ENCODE measurements around the gene ANXA6.
"Not testable (repeated sequence)": the region's sequence is repeated elsewhere in the genome, so short reads cannot be mapped to it uniquely, and the experiment has no call there.

The ANXA6 gene

DNA sequence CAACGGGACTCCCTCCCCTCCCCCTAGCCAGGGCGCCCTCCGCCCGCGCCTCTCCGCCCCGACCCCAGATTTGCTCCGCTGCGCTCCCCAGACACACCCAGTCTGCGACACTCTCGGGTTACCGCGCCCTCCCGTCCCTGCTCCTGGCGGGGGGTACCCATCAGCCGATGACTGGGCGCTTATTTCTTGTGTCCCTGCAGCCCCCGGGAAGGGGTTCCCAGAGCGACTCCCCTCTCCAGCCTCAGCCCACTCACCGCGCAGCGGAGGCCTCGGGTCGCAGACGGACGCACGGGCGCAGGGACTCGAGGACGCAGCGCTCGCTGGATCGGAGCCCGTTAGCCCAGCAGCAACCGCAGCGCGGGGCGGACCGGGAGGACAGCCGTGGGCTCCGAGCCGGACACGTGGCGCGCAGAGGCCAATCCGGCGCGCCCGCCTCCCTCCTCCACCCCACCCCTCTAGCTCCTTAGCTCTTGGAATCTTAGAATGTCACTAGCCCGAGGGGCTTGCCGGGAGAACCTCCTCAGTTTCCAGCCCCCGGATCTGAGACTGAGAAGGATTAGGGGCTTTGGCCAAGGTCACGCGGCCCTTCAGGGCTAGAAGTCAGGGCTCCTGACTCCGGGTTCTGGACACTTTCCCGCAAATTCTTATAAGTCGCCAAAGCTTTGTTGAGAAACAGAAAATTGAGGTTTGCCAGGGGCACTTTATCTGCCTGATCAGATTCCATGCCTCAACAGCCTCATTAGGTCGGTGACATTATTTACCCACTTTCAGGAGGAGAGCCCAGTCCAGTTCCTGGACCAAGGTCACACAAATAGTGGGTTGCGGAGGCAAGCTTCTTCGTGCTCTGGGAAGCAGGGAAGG, at the start of gene ANXA6:
Gene ANXA6, minus strand, starts transcription at position 354 of the 861 bp plus-strand sequence. CDS start 9,878 bp downstream, outside the sequence.
- no peak for FAIRE-seq

DNA sequence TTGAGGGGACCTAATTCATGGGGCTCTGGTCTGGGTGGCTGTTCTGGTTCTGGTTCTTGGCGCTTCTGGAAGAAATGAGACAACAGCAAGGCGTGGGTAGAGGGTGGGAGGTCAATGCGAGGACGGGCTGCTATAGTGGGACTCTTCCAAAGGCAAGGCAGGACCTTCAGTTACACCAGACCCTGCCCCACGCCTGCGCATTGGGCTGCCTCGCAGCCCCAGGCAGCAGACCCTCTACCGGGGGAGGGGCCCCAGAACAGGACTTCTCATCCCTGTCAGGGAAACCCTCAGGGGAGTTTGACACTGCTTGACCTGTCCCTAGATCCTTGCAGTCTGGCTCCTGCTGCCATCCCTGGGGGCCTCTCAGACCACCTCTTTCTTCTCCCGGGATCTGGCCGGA, 47.8 kb upstream of the ANXA6 start:
- no peak for FAIRE-seq

DNA sequence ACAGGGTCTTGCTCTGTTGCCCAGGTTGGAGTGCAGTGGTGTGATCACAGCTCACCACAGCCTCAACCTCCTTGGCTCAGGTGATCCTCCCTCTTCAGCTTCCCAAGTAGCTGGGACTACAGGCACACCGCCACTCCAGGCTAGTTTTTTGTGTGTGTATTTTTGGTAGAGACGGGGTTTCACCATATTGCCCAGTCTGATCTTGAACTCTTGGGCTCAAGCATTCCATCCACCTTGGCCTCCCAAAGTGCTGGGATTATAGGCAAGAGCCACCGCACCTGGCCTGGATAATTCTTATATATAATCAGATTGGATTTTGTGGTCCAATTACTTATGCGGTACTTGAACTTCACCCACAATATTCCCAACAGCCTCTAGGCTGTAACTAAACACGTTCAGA, 46.5 kb upstream of the ANXA6 start:
- FAIRE-seq: no peak

DNA sequence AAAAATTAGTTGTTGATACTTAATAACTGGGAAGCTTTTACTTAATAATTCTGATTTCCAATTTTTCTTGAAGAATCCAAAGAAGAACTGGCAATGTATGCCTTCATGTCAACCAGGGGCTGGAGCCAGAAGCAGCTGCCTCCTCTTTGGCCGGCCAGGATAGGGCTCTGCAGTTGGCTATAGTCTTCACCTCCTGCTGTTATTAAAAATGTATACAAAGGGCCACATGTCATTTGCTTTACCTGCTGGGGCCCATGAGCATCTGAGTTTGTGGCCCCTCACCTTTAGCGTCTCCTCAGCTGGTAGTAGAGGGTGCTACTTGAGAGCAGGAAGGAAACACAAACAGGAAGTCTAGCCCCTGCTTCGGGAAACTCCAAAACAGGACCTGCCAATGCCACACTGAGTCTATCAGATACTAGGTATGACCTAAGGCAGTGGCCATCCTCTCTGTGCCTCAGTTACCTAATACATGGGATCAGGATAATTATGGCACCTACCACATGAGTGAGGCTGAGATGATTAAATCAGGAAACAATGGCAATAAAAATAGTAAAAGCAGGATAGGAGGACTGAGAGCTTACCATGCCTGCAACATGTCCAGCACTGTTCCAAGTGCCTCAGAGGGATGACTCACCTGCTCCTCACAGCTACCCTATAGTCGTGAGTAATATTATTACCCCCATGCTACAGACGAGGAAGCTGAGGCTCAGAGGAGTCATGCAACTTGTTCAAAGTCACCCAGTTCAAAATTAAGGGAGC, 45.0 kb upstream of the ANXA6 start:
- FAIRE-seq: no peak

DNA sequence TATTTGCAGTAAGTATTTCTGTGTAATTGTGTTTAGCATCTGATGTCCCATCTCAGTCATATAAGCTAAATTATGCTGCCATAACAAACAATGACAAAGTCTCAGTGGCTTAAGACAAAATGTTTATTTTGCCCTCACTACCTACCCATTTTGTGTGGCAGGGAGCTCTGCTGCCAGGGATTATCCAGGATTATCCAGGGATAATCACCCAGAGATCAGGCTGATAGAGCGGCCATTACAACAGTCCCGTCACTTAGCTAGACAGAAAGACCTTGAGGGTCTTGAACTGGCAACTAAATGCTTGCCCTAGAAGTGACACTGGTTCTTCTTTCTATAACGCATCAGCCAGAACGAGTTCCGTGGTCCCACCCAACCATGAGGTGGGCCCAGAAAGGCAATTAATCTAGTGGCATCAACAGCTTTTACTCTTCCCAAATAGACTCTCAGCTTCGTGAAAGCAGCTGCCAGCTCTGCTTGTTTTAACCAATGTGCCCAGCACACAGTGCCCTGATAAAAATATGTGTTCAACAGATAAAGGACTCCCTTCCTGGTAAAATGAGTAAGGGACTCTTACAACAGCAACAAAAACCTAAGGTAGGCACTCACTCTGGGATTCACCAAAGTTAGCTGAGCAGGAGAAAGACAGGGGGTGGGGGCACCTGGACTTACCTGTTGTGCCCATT, 43.5 kb upstream of the ANXA6 start:
- no peak for FAIRE-seq

DNA sequence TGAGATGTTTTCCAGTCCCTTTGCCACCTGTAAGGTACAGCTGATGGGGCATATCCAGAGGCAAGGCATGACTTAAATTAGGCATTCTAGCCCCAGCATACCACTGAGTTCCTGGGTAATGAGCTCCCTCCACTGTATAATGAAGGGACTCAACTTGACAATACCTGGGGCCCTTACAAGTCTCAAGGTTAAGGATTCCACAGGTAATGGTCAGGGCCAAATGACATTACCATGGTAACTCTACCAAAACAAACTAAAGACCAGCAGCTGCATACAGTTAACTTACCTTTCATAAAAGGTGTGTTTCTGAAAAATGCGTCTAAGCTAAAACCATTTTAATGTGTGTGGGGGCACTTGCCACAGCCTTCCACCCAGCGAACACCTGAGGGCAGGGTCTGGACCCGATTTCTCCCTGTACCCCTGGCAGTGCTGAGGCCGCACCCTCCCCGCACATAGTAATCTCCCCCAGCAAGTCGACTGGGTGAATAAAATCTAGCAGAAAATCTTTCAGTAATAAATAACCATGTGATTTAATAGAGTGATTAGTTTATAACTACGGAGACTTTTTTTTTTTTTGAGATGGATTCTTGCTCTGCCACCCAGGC, 42.1 kb upstream of the ANXA6 start:
- FAIRE-seq: no peak

DNA sequence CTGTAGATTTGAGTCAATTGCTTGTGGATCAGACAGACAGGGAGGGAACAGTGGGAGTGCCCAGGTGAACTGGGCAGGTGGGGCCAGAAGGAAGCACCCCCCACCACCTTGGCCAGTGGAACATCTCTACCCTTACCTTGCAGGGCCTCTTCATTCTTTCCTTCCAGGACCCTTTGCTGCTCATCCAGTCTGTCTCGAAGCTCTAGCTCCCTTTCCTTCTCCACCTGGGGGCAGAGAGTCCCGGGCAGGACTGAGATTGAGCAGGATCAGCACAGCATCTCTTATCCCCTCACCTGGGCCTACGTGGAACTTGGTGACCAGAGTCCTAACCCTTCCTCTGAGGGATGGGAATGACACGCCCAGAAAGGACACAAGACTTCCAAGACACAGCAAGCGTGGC, 41.3 kb upstream of the ANXA6 start:
- no peak for FAIRE-seq

DNA sequence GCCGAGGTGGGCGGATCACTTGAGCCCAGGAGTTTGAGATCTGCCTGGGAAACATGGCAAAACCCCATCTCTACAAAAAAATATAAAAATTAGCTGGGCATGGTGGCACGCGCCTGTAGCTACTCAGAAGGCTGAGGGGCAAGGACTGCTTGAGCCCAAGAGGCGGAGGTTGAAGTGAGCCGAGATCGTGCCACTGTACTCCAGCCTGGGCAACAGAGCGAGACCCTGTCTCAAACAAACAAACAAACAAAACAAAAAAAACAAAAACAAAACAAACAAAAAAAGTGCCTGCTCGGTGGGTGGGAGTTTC, 39.7 kb upstream of the ANXA6 start:
- not testable (repeated sequence) for FAIRE-seq

DNA sequence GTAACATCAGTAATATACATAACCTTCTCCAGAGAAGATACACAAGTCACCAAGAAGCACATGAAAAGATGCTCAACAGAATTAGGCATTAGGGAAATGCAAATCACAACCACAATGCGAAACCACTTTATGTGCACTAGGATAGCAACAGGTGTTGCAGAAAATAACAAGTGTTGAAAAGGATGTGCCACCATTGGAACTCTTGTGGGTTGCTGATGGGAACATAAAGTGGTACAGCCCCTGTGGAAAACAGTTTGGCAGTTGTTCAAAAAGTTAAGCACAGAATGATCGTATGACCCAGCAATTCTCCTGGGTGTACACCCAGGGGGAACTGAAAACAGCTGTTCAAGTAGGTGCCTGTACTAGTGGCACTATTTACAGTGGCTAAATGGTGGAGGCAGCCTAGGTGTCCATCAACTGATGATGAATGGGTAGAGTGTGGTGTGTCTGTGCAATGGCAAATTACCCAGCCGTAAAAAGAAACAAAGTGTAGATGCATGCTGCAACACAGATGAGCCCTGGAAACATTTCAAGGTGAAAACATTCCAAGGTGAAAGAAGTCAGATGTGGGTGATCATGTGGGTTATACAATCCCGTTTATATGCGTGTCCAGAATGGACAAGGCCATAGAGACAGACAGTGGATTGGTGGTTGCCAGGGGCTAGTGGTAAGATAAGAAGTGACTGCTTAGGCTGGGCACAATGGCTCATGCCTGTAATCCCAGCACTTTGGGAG, 39.1 kb upstream of the ANXA6 start:
- FAIRE-seq: no peak

DNA sequence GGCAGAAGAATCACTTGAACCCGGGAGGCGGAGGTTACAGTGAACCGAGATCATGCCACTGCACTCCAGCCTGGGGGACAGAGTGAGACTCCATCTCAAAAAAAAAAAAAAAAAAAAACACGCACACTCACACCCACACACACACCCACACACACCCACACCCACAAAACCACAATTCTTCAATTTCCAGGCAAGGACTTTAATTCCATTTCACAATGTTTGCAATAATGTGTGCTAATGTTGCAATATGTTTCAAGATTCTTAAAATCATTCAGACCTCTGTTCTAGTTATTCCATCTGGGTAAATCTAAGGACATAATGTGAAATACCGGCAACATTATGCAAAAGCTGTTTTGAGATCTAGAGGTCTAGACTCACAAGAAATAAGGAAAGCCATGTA, 38.0 kb upstream of the ANXA6 start:
- FAIRE-seq: peak; percentile 36

DNA sequence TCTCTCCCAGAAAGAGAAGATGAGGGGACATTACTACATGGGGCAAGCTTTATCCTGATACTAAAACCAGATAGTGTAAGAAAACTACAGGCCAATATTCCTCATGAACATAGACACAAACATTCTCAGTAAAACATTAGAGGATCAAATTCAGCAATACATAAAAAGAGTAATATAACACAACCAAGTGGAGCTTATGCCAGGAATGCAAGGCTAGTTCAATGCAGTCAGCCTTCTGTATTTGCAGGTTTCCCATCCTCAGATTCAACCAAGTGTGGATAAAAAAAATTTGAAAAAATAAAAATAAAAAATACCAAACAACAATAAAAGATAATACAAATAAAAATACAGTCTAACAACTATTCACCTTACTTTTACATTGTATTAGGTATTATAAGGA, 35.0 kb upstream of the ANXA6 start:
- FAIRE-seq: no peak

DNA sequence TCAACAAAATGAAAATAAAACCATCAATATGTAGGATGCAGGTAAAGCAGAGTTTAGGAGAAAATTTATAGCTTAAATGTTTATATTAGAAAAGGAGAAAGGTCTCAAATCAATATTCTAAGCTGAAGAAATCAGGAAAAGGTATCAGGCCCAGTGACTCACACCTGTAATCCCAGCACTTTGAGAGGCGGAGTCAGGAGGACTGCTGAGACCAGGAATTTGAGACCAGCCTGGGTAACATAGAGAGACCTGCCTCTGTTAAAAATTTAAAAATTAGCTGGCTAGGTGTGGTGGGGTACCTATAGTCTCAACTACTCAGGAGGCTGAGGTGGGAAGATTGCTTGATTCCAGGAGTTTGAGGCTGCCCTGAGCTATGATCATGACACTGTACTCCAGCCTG, 34.1 kb upstream of the ANXA6 start:
- no peak for FAIRE-seq

DNA sequence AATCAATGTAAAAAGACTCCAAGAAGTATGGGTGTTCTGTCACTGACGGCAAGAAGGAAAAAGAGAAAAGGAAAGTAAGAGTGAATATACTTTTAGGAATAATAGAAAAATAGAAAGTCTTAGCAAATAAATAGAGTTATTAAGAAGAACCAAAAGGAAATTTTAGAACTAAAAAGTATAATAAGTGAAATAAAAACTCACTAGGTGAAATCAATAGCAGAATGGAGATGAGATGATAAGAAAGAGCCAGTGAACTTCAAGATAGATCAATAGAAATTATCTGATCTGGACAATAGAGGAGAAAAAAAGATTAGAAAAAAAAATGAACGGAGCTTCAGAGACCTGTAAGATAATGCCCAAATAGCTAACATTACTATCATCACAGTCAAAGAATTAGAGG, 31.6 kb upstream of the ANXA6 start:
- FAIRE-seq: no peak

DNA sequence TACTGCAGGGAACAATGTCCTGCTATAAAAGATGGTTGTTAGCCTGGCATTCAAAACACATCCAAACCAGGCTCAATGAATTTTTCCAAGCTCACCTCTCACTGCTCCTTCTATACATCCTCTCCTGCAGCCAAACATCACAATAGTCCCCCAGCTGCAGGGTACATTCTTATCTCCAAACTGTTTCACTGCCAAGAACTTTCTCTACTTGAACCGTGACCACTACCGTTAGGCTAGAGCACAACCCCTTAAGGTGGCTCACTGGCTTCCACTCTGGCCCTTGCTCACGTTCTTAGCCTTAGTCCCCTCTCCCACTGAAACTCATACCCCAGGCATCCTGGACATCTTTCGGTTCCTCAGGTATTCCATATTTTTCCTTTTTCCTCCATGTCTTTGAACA, 29.0 kb upstream of the ANXA6 start:
- no peak for FAIRE-seq

DNA sequence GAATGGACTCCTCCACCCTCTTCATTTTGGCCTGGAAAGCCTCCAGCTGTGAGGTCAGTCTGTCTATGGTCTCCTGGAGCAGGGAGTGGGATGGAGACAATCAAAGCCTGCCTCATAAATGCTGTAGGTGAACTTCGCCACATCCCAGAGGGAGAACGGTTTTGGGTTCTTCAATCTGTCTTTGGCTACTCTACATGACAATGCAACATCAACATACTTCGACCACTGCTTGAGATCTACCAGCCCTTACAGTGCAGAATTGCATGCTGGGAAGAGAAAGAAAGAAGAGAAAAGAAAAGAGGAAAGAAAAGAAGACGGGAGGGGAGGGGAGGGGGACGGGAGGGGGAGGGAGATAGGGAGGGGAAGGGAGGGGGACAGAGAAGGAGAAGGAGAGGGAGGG, 28.5 kb upstream of the ANXA6 start:
- no peak for FAIRE-seq

DNA sequence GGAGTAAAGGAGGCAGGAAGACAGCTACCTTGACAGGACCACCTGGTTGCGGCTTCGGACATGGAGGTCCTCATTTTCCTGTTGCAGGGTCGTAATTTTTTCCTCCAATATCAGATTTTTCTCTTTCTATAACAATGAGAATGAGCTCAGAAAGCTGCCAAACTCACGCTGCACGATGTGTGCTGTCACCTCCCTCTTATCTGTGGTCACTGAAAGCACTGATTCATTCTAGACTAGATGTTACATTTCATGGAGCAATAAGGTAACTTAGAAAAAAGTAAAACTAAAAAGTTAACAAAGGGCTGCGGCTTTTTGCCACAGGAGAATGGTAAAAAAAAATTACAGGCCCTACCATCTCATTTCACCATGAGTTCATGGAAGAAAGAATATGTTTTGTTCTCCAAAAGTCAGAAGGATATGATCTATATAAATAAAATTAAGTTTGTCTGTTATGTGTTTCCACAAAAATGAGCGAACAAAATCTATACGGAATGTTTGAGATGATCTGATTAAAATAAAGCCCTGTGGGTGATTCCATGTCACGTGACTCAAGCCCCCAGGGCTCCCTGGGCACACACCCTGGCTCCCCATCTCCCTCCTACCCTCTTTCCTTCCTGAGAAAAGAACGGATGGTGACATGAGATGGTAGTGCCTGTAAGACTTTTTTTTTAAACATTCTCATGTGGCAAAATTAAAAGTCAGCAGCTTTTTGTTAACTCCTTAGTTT, 26.9 kb upstream of the ANXA6 start:
- no peak for FAIRE-seq

DNA sequence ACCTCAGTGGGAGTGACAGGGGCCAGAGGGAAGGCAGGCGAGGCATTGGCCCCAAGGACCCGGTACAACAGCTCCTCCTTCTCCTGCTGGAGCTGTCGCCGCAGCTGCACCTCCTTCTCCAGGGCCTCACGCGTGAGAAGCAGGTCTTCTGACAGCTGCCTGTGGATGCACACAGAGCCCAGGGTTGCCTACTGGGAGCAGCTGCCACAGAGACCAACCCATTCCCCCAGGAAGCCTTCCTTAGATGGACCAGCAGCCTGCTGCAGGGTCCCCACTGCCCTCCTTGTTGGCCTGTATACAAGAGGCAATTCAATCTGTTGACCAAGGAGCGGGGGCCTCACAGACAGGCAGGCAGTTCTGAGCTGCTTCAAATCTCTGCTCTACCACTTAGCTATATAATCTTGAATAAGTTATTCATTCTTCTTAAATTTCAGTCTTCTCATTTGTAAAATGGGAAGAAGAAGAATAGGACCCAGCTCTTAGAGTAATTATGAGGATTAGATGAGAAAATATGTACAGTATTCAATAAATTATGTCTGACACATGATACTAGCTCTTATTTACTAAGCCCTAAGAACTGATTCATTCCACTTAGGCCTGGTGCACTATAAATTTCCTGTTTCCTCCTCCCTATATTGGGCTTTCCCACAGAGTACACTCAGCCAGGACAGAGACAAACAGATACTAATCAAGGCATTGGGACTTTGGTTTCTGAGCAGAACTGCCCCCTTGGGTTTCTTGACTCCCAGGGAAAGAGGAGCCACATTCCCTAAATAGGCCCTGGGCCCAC, 26.1 kb upstream of the ANXA6 start:
- FAIRE-seq: no peak

DNA sequence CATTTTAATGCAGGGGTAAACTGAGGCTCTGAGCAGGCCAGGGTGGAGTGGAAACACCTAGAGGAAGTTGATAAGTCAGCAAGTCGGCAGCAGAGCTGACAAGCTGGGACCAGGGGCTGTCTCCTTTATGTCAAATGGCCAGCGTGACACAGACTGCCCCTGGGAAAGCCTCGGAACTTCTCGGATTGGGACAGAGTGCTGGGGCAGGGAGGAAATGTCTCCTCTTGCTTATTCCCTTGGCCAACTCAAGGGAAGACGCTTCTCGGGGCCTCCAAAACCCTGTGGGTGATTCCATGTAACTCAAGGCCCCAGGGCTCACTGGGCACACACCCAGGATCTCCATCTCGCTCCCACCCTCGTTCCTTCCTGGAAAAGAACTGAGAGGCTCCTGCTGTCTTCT, 25.4 kb upstream of the ANXA6 start:
- FAIRE-seq: no peak

DNA sequence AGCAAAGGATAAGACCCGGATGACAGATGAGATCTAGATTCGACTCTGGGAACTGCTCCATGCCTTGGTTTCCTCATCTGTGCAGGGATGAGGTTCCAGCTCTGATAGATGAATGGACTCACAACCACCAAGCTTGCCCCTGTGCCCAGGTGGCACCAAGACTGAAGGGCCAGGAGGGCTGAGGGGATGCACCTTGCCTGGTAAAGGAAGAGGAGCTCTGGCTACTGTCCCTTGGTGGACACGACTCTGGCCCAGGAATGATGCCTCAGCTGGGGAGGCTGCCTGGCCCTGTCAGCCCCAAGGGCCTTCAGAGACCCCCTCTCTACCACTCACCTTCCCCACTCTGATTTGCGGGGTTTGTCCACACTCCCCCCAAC, 24.9 kb upstream of the ANXA6 start:
- FAIRE-seq: no peak

DNA sequence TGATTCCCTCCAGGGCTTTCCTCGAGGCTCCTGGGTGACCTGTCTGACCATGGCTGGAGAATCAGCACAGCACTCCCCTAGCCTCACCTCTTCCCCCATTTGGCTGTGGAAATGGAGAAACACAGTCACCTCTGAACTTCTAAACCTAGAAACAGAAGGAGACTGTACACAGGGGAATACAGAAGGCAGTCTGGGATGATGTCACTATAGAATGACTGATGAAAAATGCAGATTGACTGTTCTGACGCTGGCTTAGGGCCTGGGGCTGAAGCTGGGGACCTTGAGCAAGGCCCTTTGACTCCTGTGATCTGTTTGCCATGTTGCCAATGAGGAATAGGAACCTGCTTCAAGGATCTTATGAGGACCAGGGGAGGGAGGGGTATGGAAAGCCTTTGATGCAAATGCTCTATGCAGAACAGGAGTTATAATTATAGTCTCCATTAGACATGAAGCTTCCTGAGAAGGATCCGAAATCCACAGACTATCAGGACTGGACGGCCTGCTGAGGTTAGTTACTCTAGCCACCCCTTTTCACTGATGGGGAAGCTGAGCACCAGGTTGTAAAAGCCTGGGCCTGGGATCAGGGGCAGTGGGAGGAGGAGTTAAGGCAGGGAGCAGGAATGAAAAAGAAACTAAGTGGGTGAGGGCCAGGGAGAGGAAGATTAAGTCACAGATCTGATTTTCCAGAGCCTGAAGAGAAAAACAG, 24.4 kb upstream of the ANXA6 start:
- FAIRE-seq: no peak

DNA sequence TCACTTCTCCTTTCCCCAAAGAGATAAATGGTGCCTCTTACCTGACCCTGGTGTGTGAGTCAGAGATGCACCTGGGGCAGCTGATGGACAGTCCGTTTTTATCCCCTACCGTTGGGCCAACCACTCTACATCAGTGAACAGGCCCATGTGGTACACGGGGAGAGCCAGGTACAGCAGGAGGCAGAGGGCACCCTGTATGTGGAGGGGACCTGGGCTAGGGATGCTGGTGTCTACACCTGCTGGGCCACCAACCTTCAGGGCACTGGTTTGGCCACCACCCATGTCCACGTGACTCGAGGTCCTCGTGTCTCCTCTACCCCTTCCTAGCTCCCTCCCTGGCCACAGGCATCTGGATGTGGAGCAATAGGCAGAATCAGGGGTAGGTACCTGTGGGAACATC, 22.7 kb upstream of the ANXA6 start:
- no peak for FAIRE-seq
